Caco-2 (cell line): ENCODE data around the gene NPW. TPM values are rescaled to one million over a fixed set of nuclear protein-coding genes. Genes with fewer than 3 reads are reported as not detected.

Source experiments
- BruUV-seq: library from RNA; stranded (reverse); fragments of 400-500 nt; replicated peaks from 2 replicates; lab custom pipeline; 2021; lab: Mats Ljungman, UMichigan
- CTCF ChIA-PET: fragments of 300-600 bp; sonication (Branson Sonifier 250); formaldehyde crosslinking; loops from one replicate; lab custom pipeline; 2022; ENCODE audit warnings: antibody characterized with exemption; lab: Charles Lee
- POLR2A ChIA-PET: fragments of 300-600 bp; sonication (Branson Sonifier 250); formaldehyde crosslinking; loops from one replicate; lab custom pipeline; 2022; ENCODE audit warnings: antibody characterized with exemption; lab: Charles Lee
- DNase-seq, 2 experiments: peaks; one replicate each; pipeline versions ENCODE4 v3.0.0 to v3.0.0-alpha.2; 2020 to 2022
- H3K27me3 ChIP-seq: replicated peaks from 2 replicates; pipeline ENCODE4 v1.6.0; 2011; ENCODE audit warnings: low read length; ENCODE audit not compliant: control insufficient read depth, insufficient read depth
- H3K36me3 ChIP-seq: 2 replicates; pipeline ENCODE4 v1.5.1; 2011; ENCODE audit warnings: low read length; ENCODE audit not compliant: control insufficient read depth, insufficient read depth
- H3K4me1 ChIP-seq: fragments of 250-450 bp; sonication (Bioruptor Pico); 2 replicates; pipeline ENCODE4 v1.5.1; 2020; ENCODE audit warnings: mild to moderate bottlenecking
- H3K4me3 ChIP-seq: 2 replicates; pipeline ENCODE4 v1.5.1; 2011; ENCODE audit warnings: low read depth, mild to moderate bottlenecking, control low read depth, low read length
- H3K9me3 ChIP-seq: fragments of 250-450 bp; sonication (Bioruptor Pico); 2 replicates; pipeline ENCODE4 v1.5.1; 2020; ENCODE audit warnings: mild to moderate bottlenecking, moderate library complexity
- H3K27ac Mint-ChIP-seq: one replicate; pipeline ENCODE4 v1.8.0; 2022; ENCODE audit warnings: mixed read lengths; ENCODE audit not compliant: unreplicated experiment
- H3K27me3 Mint-ChIP-seq: one replicate; pipeline ENCODE4 v1.8.0; 2022; ENCODE audit warnings: mixed read lengths; ENCODE audit not compliant: insufficient read depth, unreplicated experiment
- H3K36me3 Mint-ChIP-seq: one replicate; pipeline ENCODE4 v1.8.0; 2022; ENCODE audit warnings: mild to moderate bottlenecking, mixed read lengths; ENCODE audit not compliant: insufficient read depth, unreplicated experiment
- H3K4me1 Mint-ChIP-seq: one replicate; pipeline ENCODE4 v1.8.0; 2022; ENCODE audit warnings: low read depth, mixed read lengths; ENCODE audit not compliant: unreplicated experiment
- H3K4me3 Mint-ChIP-seq: one replicate; pipeline ENCODE4 v1.8.0; 2022; ENCODE audit warnings: mild to moderate bottlenecking, moderate library complexity, mixed read lengths; ENCODE audit not compliant: unreplicated experiment
- H3K9me3 Mint-ChIP-seq: one replicate; pipeline ENCODE4 v1.8.0; 2022; ENCODE audit warnings: mixed read lengths; ENCODE audit not compliant: unreplicated experiment
- intact Hi-C: fragments of 100-400 bp; cut with micrococcal nuclease; formaldehyde crosslinking; loops from one replicate; pipeline ENCODE4 v1.10.0; 2022; ENCODE audit not compliant: unreplicated experiment
- total RNA-seq: library from RNA; stranded (reverse); gene quantifications from 2 replicates; pipeline ENCODE4 v1.2.3, GENCODE V29; 2022
- TF ChIP-seq, protein P1 (sequence below), 2 experiments: fragments of 200-600 bp in 1 of 2; IDR thresholded peaks; 1 replicate in 1 of 2; 2 replicates in 1 of 2; pipeline versions ENCODE4 v1.5.1 to v1.8.0; 2011 to 2022; ENCODE audit warnings: antibody characterized with exemption in 1 of 2, control low read depth in 1 of 2, inconsistent platforms in 1 of 2, low read depth in 1 of 2, low read length in 1 of 2, mild to moderate bottlenecking in 1 of 2, moderate library complexity in 1 of 2; ENCODE audit not compliant: insufficient read depth in 1 of 2, severe bottlenecking in 1 of 2, unreplicated experiment in 1 of 2

The NPW gene
- total RNA-seq, 1 experiment from 2014 or later: 6.1 TPM

- H3K4me3 ChIP-seq: peak overlapping the region; percentile 72
- peaks cover 15% of the 10 kb centered on the region for H3K4me1 ChIP-seq
- TF ChIP-seq, protein P1, sequence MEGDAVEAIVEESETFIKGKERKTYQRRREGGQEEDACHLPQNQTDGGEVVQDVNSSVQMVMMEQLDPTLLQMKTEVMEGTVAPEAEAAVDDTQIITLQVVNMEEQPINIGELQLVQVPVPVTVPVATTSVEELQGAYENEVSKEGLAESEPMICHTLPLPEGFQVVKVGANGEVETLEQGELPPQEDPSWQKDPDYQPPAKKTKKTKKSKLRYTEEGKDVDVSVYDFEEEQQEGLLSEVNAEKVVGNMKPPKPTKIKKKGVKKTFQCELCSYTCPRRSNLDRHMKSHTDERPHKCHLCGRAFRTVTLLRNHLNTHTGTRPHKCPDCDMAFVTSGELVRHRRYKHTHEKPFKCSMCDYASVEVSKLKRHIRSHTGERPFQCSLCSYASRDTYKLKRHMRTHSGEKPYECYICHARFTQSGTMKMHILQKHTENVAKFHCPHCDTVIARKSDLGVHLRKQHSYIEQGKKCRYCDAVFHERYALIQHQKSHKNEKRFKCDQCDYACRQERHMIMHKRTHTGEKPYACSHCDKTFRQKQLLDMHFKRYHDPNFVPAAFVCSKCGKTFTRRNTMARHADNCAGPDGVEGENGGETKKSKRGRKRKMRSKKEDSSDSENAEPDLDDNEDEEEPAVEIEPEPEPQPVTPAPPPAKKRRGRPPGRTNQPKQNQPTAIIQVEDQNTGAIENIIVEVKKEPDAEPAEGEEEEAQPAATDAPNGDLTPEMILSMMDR (IDR thresholded peaks at IDR 0.05; ENCODE audit: insufficient read depth in 1 of 2, low read depth in 1 of 2, low read length in 1 of 2, severe bottlenecking in 1 of 2, unreplicated experiment in 1 of 2): no peak
- no peaks in the 10 kb centered on the region for H3K9me3 ChIP-seq
- POLR2A ChIA-PET: interaction anchor here (1.2 to 1.7 kb wide), 2 partner anchors 12 to 18 kb away, joined by 3 to 13 read pairs; partner anchors contain the start of genes RPS2 and TBL3
- Mint-ChIP-seq H3K4me1 (peaks cover 7% of the 10 kb centered on the region), H3K36me3 (peaks cover 38% of the 10 kb centered on the region), H3K9me3 (no peaks in the 10 kb centered on the region), H3K27ac (peak overlapping the region; percentile 76), H3K27me3 (no peaks in the 10 kb centered on the region), H3K4me3 (peak overlapping the region; percentile 83)
- no peak for DNase-seq
- CTCF ChIA-PET: no interaction called here
- H3K27me3 ChIP-seq: no peaks in the 10 kb centered on the region
- BruUV-seq: no TSS peak
- intact Hi-C loops: no loop called here
- peaks cover 5% of the 10 kb centered on the region; the same call in 1 of the 2 replicates for H3K36me3 ChIP-seq
Observed at GRCh38 chr16:1982991-1983543, 36.5 kb upstream of the NPW start.

GRCh38 chr16:1983544-1984346 is 35.8 kb upstream of the NPW start, which contains the start of gene GFER:
Gene GFER (plus strand): TSS chr16:1984193. CDS start chr16:1984219, 26 bp downstream.
- Mint-ChIP-seq H3K27ac (peak within 1 kb of the TSS; percentile 76), H3K27me3 (no peaks in the 10 kb centered on the region), H3K4me1 (peaks cover 12% of the 10 kb centered on the region), H3K9me3 (no peaks in the 10 kb centered on the region), H3K4me3 (peak within 1 kb of the TSS; percentile 83), H3K36me3 (peaks cover 38% of the 10 kb centered on the region)
- H3K4me1 ChIP-seq: peaks cover 15% of the 10 kb centered on the region
- H3K9me3 ChIP-seq: no peaks in the 10 kb centered on the region
- TF ChIP-seq, protein P1 (IDR thresholded peaks at IDR 0.05; ENCODE audit: insufficient read depth in 1 of 2, low read depth in 1 of 2, low read length in 1 of 2, severe bottlenecking in 1 of 2, unreplicated experiment in 1 of 2): peak in 1 of 2 experiments; percentile 33
- peak within 1 kb of the TSS; percentile 74 for H3K4me3 ChIP-seq
- intact Hi-C loops: no loop called here
- ChIA-PET POLR2A (interaction anchor here (1.0 to 1.7 kb wide), 2 partner anchors 12 to 19 kb away, joined by 12 to 13 read pairs; partner anchors contain the start of genes RPS2 and TBL3), CTCF (interaction anchor here (0.9 to 1.5 kb wide), 2 partner anchors 12 to 43 kb away, joined by 3 read pairs; partner anchors contain the start of gene TBL3)
- no TSS peak for BruUV-seq
- DNase-seq: peak; percentile 91 to 96
- no peaks in the 10 kb centered on the region for H3K27me3 ChIP-seq
- peaks cover 5% of the 10 kb centered on the region; the same call in 1 of the 2 replicates for H3K36me3 ChIP-seq
